SK-N-SH (cell line): ENCODE results near the gene UVRAG. TPM values are rescaled to one million over a fixed set of nuclear protein-coding genes. Genes with fewer than 3 reads are reported as not detected.

Experiments
- CTCF ChIA-PET: fragments of 300-600, 350-600 bp; formaldehyde crosslinking; extraction: SDS; loops from one replicate; lab custom pipeline; 2021; lab: Yijun Ruan, JAX
- POLR2A ChIA-PET: fragments of 350-600 bp; sonication (Branson Sonifier 250); formaldehyde crosslinking; extraction: SDS; loops from one replicate; lab custom pipeline; 2020; ENCODE audit warnings: antibody characterized with exemption, inconsistent platforms; lab: Yijun Ruan, JAX
- DNase-seq: peaks from one replicate; pipeline ENCODE4 v3.0.0; 2012
- H2AFZ ChIP-seq: fragments of 200-600 bp; sonication (generic); 2 replicates; pipeline ENCODE4 v1.8.1; 2016; ENCODE audit warnings: antibody characterized with exemption, mild to moderate bottlenecking, low read depth
- H3F3A ChIP-seq: fragments of 200-600 bp; sonication (generic); replicated peaks from 2 replicates; pipeline ENCODE3; 2016; ENCODE audit warnings: antibody characterized with exemption, mild to moderate bottlenecking; ENCODE audit not compliant: insufficient read depth
- H3K27ac ChIP-seq, 2 experiments: fragments of 200-500 bp in 1 of 2; fragments of 200-600 bp in 1 of 2; sonication (Bioruptor generic) in 1 of 2; sonication (generic), shearing (Covaris generic) in 1 of 2; 2 replicates each; pipeline versions ENCODE4 v1.5.1 to v1.6.1; 2014 to 2016; ENCODE audit warnings: low read depth in 2 of 2, inconsistent platforms in 1 of 2, low read length in 1 of 2, mild to moderate bottlenecking in 1 of 2, mixed read lengths in 1 of 2
- H3K27me3 ChIP-seq: fragments of 200-600 bp; sonication (generic), shearing (Covaris generic); 2 replicates; pipeline ENCODE4 v1.6.1; 2016; ENCODE audit warnings: mixed run types; ENCODE audit not compliant: insufficient read depth
- H3K36me3 ChIP-seq, 2 experiments: fragments of 200-500 bp in 1 of 2; fragments of 200-600 bp in 1 of 2; sonication (Bioruptor generic) in 1 of 2; sonication (generic) in 1 of 2; replicated peaks in 1 of 2; 2 replicates each; pipeline versions ENCODE3 to v1.5.1; 2014 to 2016; ENCODE audit warnings: low read length in 1 of 2, mild to moderate bottlenecking in 1 of 2; ENCODE audit not compliant: insufficient read depth in 2 of 2, control insufficient read depth in 1 of 2
- H3K4me1 ChIP-seq, 2 experiments: fragments of 200-500 bp in 1 of 2; fragments of 200-600 bp in 1 of 2; sonication (Bioruptor generic) in 1 of 2; sonication (generic), shearing (Covaris generic) in 1 of 2; 2 replicates each; pipeline versions ENCODE4 v1.5.1 to v1.6.1; 2014 to 2016; ENCODE audit warnings: low read depth in 1 of 2, low read length in 1 of 2, mixed run types in 1 of 2; ENCODE audit not compliant: insufficient read depth in 2 of 2, control insufficient read depth in 1 of 2
- H3K4me2 ChIP-seq: fragments of 200-600 bp; sonication (generic), shearing (Covaris generic); 2 replicates; pipeline ENCODE4 v1.6.1; 2017; ENCODE audit warnings: mixed run types
- H3K4me3 ChIP-seq, 2 experiments: fragments of 200-500 bp in 1 of 2; fragments of 200-600 bp in 1 of 2; sonication (Bioruptor generic) in 1 of 2; sonication (generic), shearing (Covaris generic) in 1 of 2; 2 replicates each; pipeline versions ENCODE4 v1.5.1 to v1.8.1; 2014 to 2016; ENCODE audit warnings: low read depth in 2 of 2, inconsistent platforms in 1 of 2, low read length in 1 of 2, mild to moderate bottlenecking in 1 of 2, mixed read lengths in 1 of 2, moderate library complexity in 1 of 2
- H3K79me2 ChIP-seq: fragments of 200-600 bp; sonication (generic); 2 replicates; pipeline ENCODE4 v1.8.1; 2017; ENCODE audit warnings: mild to moderate bottlenecking; ENCODE audit not compliant: insufficient read depth
- H3K9ac ChIP-seq: fragments of 200-600 bp; sonication (generic); 2 replicates; pipeline ENCODE4 v1.6.1; 2017; ENCODE audit warnings: mixed run types
- H3K9me2 ChIP-seq: fragments of 200-600 bp; sonication (generic); 2 replicates; pipeline ENCODE4 v1.6.1; 2017; ENCODE audit warnings: mixed run types
- H3K9me3 ChIP-seq: fragments of 200-600 bp; sonication (generic); 2 replicates; pipeline ENCODE4 v1.6.1; 2017; ENCODE audit warnings: mixed run types, mild to moderate bottlenecking, moderate library complexity
- H4K20me1 ChIP-seq: fragments of 200-600 bp; sonication (generic); 2 replicates; pipeline ENCODE4 v1.6.1; 2017; ENCODE audit warnings: mild to moderate bottlenecking, mixed run types; ENCODE audit not compliant: insufficient read depth
- EP300 ChIP-seq, 2 experiments: IDR thresholded peaks; 2 replicates each; pipeline versions ENCODE4 v1.4.0 to v1.6.1; 2012; ENCODE audit warnings: borderline replicate concordance in 1 of 2, low read depth in 1 of 2, low read length in 1 of 2
- FOXM1 ChIP-seq: IDR thresholded peaks from 2 replicates; pipeline ENCODE4 v1.4.0; 2012; ENCODE audit warnings: low read depth, mild to moderate bottlenecking
- IRF3 ChIP-seq: fragments of 150-350 bp; IDR thresholded peaks from 2 replicates; pipeline ENCODE4 v1.6.1; 2016; ENCODE audit warnings: mild to moderate bottlenecking, low read depth, low read length
- JUND ChIP-seq: IDR thresholded peaks from 2 replicates; pipeline ENCODE4 v1.4.0; 2012
- MAX ChIP-seq: IDR thresholded peaks from 2 replicates; pipeline ENCODE4 v1.4.0; 2012; ENCODE audit warnings: low read depth
- MEF2A ChIP-seq: IDR thresholded peaks from 2 replicates; pipeline ENCODE4 v1.4.0; 2012; ENCODE audit warnings: low read depth, borderline replicate concordance
- REST ChIP-seq: IDR thresholded peaks from 2 replicates; pipeline ENCODE4 v1.6.1; 2012; ENCODE audit warnings: mild to moderate bottlenecking, low read depth, low read length, moderate library complexity
- RXRA ChIP-seq: IDR thresholded peaks from 2 replicates; pipeline ENCODE4 v1.4.0; 2012; ENCODE audit warnings: low read depth, mild to moderate bottlenecking, borderline replicate concordance
- TAF1 ChIP-seq: IDR thresholded peaks from 2 replicates; pipeline ENCODE4 v1.6.1; 2012; ENCODE audit warnings: low read depth, mild to moderate bottlenecking, low read length, moderate library complexity, borderline replicate concordance
- YY1 ChIP-seq: IDR thresholded peaks from 2 replicates; pipeline ENCODE4 v1.4.0; 2012; ENCODE audit warnings: low read depth, mild to moderate bottlenecking
- WGBS: methylation state at CpG from one replicate; pipeline ENCODE4 v1.1.6; 2017; ENCODE audit warnings: low lambda C conversion rate; 5-methylcytosine and 5-hydroxymethylcytosine counted together
- polyA plus RNA-seq, 3 experiments: library from polyadenylated mRNA; depleted of rRNA; stranded (reverse); fragments of >200 nt; gene quantifications; 2 replicates each; pipeline ENCODE4 v1.2.3, GENCODE V29; 2012
- TF ChIP-seq, protein P1 (sequence below): fragments of 150-350 bp; IDR thresholded peaks from 2 replicates; pipeline ENCODE4 v1.6.1; 2017; ENCODE audit warnings: antibody characterized with exemption, low read length, low read depth, borderline replicate concordance

The UVRAG gene
- polyA plus RNA-seq, 1 of the 3 experiments (the other 2 are of a cell fraction), result 5.8 TPM

GRCh38 chr11:75773595-75774353 is 41.2 kb upstream of the UVRAG start:
- Histone ChIP-seq H3K9me2 (no peaks in the 10 kb centered on the region), H3F3A (no peaks in the 10 kb centered on the region), H3K4me3 (no peak overlapping the region), H3K4me1 (peaks cover 0 to 10% of the 10 kb centered on the region in 2 experiments; a peak in 1 of 4 replicates), H3K9me3 (no peaks in the 10 kb centered on the region), H3K36me3 (no peaks in the 10 kb centered on the region), H4K20me1 (no peaks in the 10 kb centered on the region), H3K4me2 (no peak overlapping the region), H3K27ac (no peak overlapping the region), H3K27me3 (peaks cover 7% of the 10 kb centered on the region), H3K79me2 (no peaks in the 10 kb centered on the region), H2AFZ (no peak overlapping the region), H3K9ac (no peak overlapping the region)
- TF ChIP-seq EP300 (IDR thresholded peaks at IDR 0.05; ENCODE audit: borderline replicate concordance in 1 of 2, low read depth in 1 of 2, low read length in 1 of 2) (no peak), YY1 (no peak), REST (no peak), IRF3 (no peak), MAX (no peak), FOXM1 (no peak), MEF2A (no peak), RXRA (no peak), TAF1 (no peak), JUND (no peak)
- TF ChIP-seq, protein P1, sequence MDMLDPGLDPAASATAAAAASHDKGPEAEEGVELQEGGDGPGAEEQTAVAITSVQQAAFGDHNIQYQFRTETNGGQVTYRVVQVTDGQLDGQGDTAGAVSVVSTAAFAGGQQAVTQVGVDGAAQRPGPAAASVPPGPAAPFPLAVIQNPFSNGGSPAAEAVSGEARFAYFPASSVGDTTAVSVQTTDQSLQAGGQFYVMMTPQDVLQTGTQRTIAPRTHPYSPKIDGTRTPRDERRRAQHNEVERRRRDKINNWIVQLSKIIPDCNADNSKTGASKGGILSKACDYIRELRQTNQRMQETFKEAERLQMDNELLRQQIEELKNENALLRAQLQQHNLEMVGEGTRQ, result no peak
- no peak for DNase-seq
- CTCF ChIA-PET, result interaction anchor here (0.7 to 2.9 kb wide), 4 partner anchors 29 to 94 kb away, joined by 3 to 10 read pairs (median 3); no protein-coding TSS in a partner anchor
- POLR2A ChIA-PET, result interaction anchor here (0.6 kb wide), 1 partner anchor 52 kb away, joined by 4 read pairs; no protein-coding TSS in a partner anchor
- WGBS, result 69% methylated on average over 3 of the region's 5 CpGs
